Mononuclear cell (primary cell): Measurements from ENCODE around the gene MMEL1. TPM values are rescaled to one million over a fixed set of nuclear protein-coding genes. Genes with fewer than 3 reads are reported as not detected.
"Not testable (repeated sequence)": the region's sequence is repeated elsewhere in the genome, so short reads cannot be mapped to it uniquely, and the experiment has no call there.

ENCODE experiments used
- H3K27me3 ChIP-seq: 2 replicates; pipeline ENCODE4 v1.6.0; 2011; ENCODE audit warnings: low read length, control low read depth; ENCODE audit not compliant: insufficient read depth
- H3K4me1 ChIP-seq: 2 replicates; pipeline ENCODE4 v1.5.1; 2011; ENCODE audit warnings: mild to moderate bottlenecking, low read length, control low read depth; ENCODE audit not compliant: insufficient read depth
- H3K4me3 ChIP-seq: 2 replicates; pipeline ENCODE4 v1.5.1; 2011; ENCODE audit warnings: mild to moderate bottlenecking, low read length, moderate library complexity
- H3K9me3 ChIP-seq: 2 replicates; pipeline ENCODE4 v1.5.1; 2011; ENCODE audit warnings: low read depth, mild to moderate bottlenecking, control low read depth, low read length
- total RNA-seq: library from RNA; depleted of rRNA; stranded (reverse); fragments of >200 nt; gene quantifications from one replicate; pipeline ENCODE4 v1.2.3, GENCODE V29; 2012

Gene MMEL1
- total RNA-seq, 1 donor, result 0.63 TPM

- no peaks in the 10 kb centered on the region for H3K4me1 ChIP-seq
- no peak overlapping the region for H3K4me3 ChIP-seq
- no peaks in the 10 kb centered on the region for H3K27me3 ChIP-seq
- H3K9me3 ChIP-seq, result no peaks in the 10 kb centered on the region
These were observed 62.5 kb downstream of the MMEL1 start for GRCh38 chr1:2570332-2570731.

- not testable (repeated sequence) for H3K4me1 ChIP-seq, H3K27me3 ChIP-seq, H3K9me3 ChIP-seq, H3K4me3 ChIP-seq
These were observed 63.1 kb downstream of the MMEL1 start for GRCh38 chr1:2569703-2570102.

GRCh38 chr1:2569060-2569459, 63.8 kb downstream of the MMEL1 start:
- no peak overlapping the region for H3K4me3 ChIP-seq
- H3K4me1 ChIP-seq, result no peaks in the 10 kb centered on the region
- no peaks in the 10 kb centered on the region for H3K27me3 ChIP-seq
- no peaks in the 10 kb centered on the region for H3K9me3 ChIP-seq

GRCh38 chr1:2568187-2568816, 64.5 kb downstream of the MMEL1 start:
- not testable (repeated sequence) for H3K27me3 ChIP-seq, H3K9me3 ChIP-seq, H3K4me1 ChIP-seq, H3K4me3 ChIP-seq

- no peaks in the 10 kb centered on the region for H3K4me1 ChIP-seq
- no peak overlapping the region for H3K4me3 ChIP-seq
- H3K9me3 ChIP-seq, result no peaks in the 10 kb centered on the region
- no peaks in the 10 kb centered on the region for H3K27me3 ChIP-seq
These were observed 65.6 kb downstream of the MMEL1 start for GRCh38 chr1:2567083-2567679.

- no peak overlapping the region for H3K4me3 ChIP-seq
- H3K9me3 ChIP-seq, result no peaks in the 10 kb centered on the region
- H3K27me3 ChIP-seq, result no peaks in the 10 kb centered on the region
These were observed 66.4 kb downstream of the MMEL1 start for GRCh38 chr1:2566101-2567045.

GRCh38 chr1:2564815-2565374, 67.9 kb downstream of the MMEL1 start:
- Histone ChIP-seq H3K9me3 (no peaks in the 10 kb centered on the region), H3K4me1 (no peaks in the 10 kb centered on the region), H3K4me3 (no peak overlapping the region), H3K27me3 (no peaks in the 10 kb centered on the region)

More at GRCh38 chr1:2566101-2567045, 66.4 kb downstream of the MMEL1 start:
- no peaks in the 10 kb centered on the region for H3K4me1 ChIP-seq

GRCh38 chr1:2564006-2564814, 68.6 kb downstream of the MMEL1 start:
- Histone ChIP-seq H3K4me1 (no peaks in the 10 kb centered on the region), H3K9me3 (no peaks in the 10 kb centered on the region), H3K4me3 (no peak overlapping the region), H3K27me3 (no peaks in the 10 kb centered on the region)

- H3K27me3 ChIP-seq, result no peaks in the 10 kb centered on the region
- H3K9me3 ChIP-seq, result no peaks in the 10 kb centered on the region
- H3K4me1 ChIP-seq, result peaks cover 8% of the 10 kb centered on the region
- H3K4me3 ChIP-seq, result no peak overlapping the region
These were observed 69.6 kb downstream of the MMEL1 start for GRCh38 chr1:2563205-2563604.

GRCh38 chr1:2561898-2562895, 70.6 kb downstream of the MMEL1 start:
- no peak overlapping the region for H3K4me3 ChIP-seq
- H3K9me3 ChIP-seq, result no peaks in the 10 kb centered on the region
- peaks cover 18% of the 10 kb centered on the region for H3K4me1 ChIP-seq
- H3K27me3 ChIP-seq, result no peaks in the 10 kb centered on the region

- Histone ChIP-seq H3K4me1 (peaks cover 20% of the 10 kb centered on the region), H3K9me3 (no peaks in the 10 kb centered on the region), H3K4me3 (no peak overlapping the region), H3K27me3 (no peaks in the 10 kb centered on the region)
These were observed 71.4 kb downstream of the MMEL1 start for GRCh38 chr1:2561446-2561845.

- H3K4me3 ChIP-seq, result no peak overlapping the region
- H3K27me3 ChIP-seq, result no peaks in the 10 kb centered on the region
- peaks cover 25% of the 10 kb centered on the region for H3K4me1 ChIP-seq
- no peaks in the 10 kb centered on the region for H3K9me3 ChIP-seq
These were observed 72.3 kb downstream of the MMEL1 start for GRCh38 chr1:2560299-2561073.
